Peyer's patch (tissue), 4 donors: ENCODE results near the gene PTPRK. TPM values are rescaled to one million over a fixed set of nuclear protein-coding genes. Genes with fewer than 3 reads are reported as not detected.

Experiments
- DNase-seq, 3 donors: peaks; one replicate each; pipeline ENCODE4 v3.0.0-alpha.2; 2017 to 2019
- H3K27ac ChIP-seq, 4 donors: fragments of 200-600 bp; sonication (generic); one replicate each; pipeline ENCODE4 v1.5.1; 2016 to 2019
- H3K27me3 ChIP-seq, 2 donors: fragments of 200-600 bp; sonication (generic); one replicate each; pipeline ENCODE4 v1.5.1; 2019
- H3K36me3 ChIP-seq, 3 donors: fragments of 200-600 bp; sonication (generic); one replicate each; pipeline ENCODE4 v1.5.1; 2016 to 2019
- H3K4me1 ChIP-seq, 4 donors: fragments of 200-600 bp; sonication (generic); one replicate each; pipeline ENCODE4 v1.5.1; 2016 to 2019
- H3K4me3 ChIP-seq, 4 donors: fragments of 200-600 bp; sonication (generic); 1 replicate in 3 of 4; 2 replicates in 1 of 4; pipeline ENCODE4 v1.5.1; 2016 to 2019; ENCODE audit warnings: mild to moderate bottlenecking in 1 of 4
- H3K9me3 ChIP-seq, 4 donors: fragments of 200-600 bp; sonication (generic); one replicate each; pipeline ENCODE4 v1.5.1; 2016 to 2019; ENCODE audit warnings: mild to moderate bottlenecking in 1 of 4
- CTCF ChIP-seq, 6 experiments: fragments of 450-650 bp in 4 of 6; fragments of 200-600 bp in 2 of 6; sonication (generic) in 1 of 6; IDR thresholded peaks; one replicate each; pipeline ENCODE4 v1.5.1; 2017 to 2019; ENCODE audit warnings: antibody characterized with exemption in 6 of 6, mild to moderate bottlenecking in 3 of 6, moderate library complexity in 1 of 6
- POLR2A ChIP-seq, 2 donors: fragments of 450-650 bp; IDR thresholded peaks; one replicate each; pipeline ENCODE4 v1.5.1; 2017; ENCODE audit warnings: antibody characterized with exemption in 2 of 2, mild to moderate bottlenecking in 2 of 2, moderate library complexity in 2 of 2
- total RNA-seq, 4 donors: library from RNA; depleted of rRNA; stranded (reverse); fragments of >200 nt; gene quantifications; one replicate each; pipeline ENCODE4 v1.1.0, GENCODE V29; 2016

PTPRK gene
- total RNA-seq, 4 donors from 2014 or later: 109 to 192 (median 153) TPM

GRCh38 chr6:128131566-128131965, 388.8 kb downstream of the PTPRK start:
- no peak overlapping the region for H3K4me3 ChIP-seq
- no peak for DNase-seq
- H3K9me3 ChIP-seq: no peaks in the 10 kb centered on the region
- no peaks in the 10 kb centered on the region for H3K4me1 ChIP-seq
- H3K27me3 ChIP-seq: no peaks in the 10 kb centered on the region
- H3K27ac ChIP-seq: no peak overlapping the region
- TF ChIP-seq CTCF (IDR thresholded peaks at IDR 0.05) (no peak), POLR2A (IDR thresholded peaks at IDR 0.05) (no peak)
- H3K36me3 ChIP-seq: no peaks in the 10 kb centered on the region

GRCh38 chr6:128131036-128131435, 389.4 kb downstream of the PTPRK start:
- Histone ChIP-seq H3K4me1 (no peaks in the 10 kb centered on the region), H3K4me3 (no peak overlapping the region), H3K27me3 (no peaks in the 10 kb centered on the region), H3K27ac (no peak overlapping the region), H3K36me3 (no peaks in the 10 kb centered on the region), H3K9me3 (no peaks in the 10 kb centered on the region)
- no peak for DNase-seq
- TF ChIP-seq CTCF (IDR thresholded peaks at IDR 0.05) (no peak), POLR2A (IDR thresholded peaks at IDR 0.05) (no peak)

GRCh38 chr6:128129679-128130078, 390.7 kb downstream of the PTPRK start:
- H3K27me3 ChIP-seq: no peaks in the 10 kb centered on the region
- no peaks in the 10 kb centered on the region for H3K36me3 ChIP-seq
- H3K4me3 ChIP-seq: no peak overlapping the region
- no peaks in the 10 kb centered on the region for H3K4me1 ChIP-seq
- DNase-seq: no peak
- no peak for TF ChIP-seq CTCF (IDR thresholded peaks at IDR 0.05)
- TF ChIP-seq POLR2A (IDR thresholded peaks at IDR 0.05): no peak
- no peaks in the 10 kb centered on the region for H3K9me3 ChIP-seq
- no peak overlapping the region for H3K27ac ChIP-seq

- TF ChIP-seq POLR2A (IDR thresholded peaks at IDR 0.05): no peak
- TF ChIP-seq CTCF (IDR thresholded peaks at IDR 0.05): no peak
- Histone ChIP-seq H3K9me3 (no peaks in the 10 kb centered on the region), H3K4me1 (no peaks in the 10 kb centered on the region), H3K36me3 (no peaks in the 10 kb centered on the region), H3K4me3 (no peak overlapping the region), H3K27ac (no peak overlapping the region), H3K27me3 (no peaks in the 10 kb centered on the region)
- DNase-seq: no peak
These were observed 392.7 kb downstream of the PTPRK start for GRCh38 chr6:128127650-128128049.

GRCh38 chr6:128124713-128125112, 395.7 kb downstream of the PTPRK start:
- no peaks in the 10 kb centered on the region for H3K9me3 ChIP-seq
- no peak overlapping the region for H3K4me3 ChIP-seq
- TF ChIP-seq POLR2A (IDR thresholded peaks at IDR 0.05): no peak
- TF ChIP-seq CTCF (IDR thresholded peaks at IDR 0.05): no peak
- peak in 1 of 3 donors; percentile 76 for DNase-seq
- no peak overlapping the region for H3K27ac ChIP-seq
- H3K27me3 ChIP-seq: no peaks in the 10 kb centered on the region
- H3K4me1 ChIP-seq: no peaks in the 10 kb centered on the region
- H3K36me3 ChIP-seq: no peaks in the 10 kb centered on the region

GRCh38 chr6:128121610-128122009, 398.8 kb downstream of the PTPRK start:
- no peak for DNase-seq
- TF ChIP-seq POLR2A (IDR thresholded peaks at IDR 0.05) (no peak), CTCF (IDR thresholded peaks at IDR 0.05) (no peak)
- no peaks in the 10 kb centered on the region for H3K36me3 ChIP-seq

More at GRCh38 chr6:128121610-128122009, 398.8 kb downstream of the PTPRK start:
- Histone ChIP-seq H3K9me3 (no peaks in the 10 kb centered on the region), H3K27me3 (no peaks in the 10 kb centered on the region), H3K4me3 (no peak overlapping the region), H3K4me1 (no peaks in the 10 kb centered on the region), H3K27ac (no peak overlapping the region)
